T-cell (primary cell): ENCODE measurements around the gene DCTD. TPM values are rescaled to one million over a fixed set of nuclear protein-coding genes. Genes with fewer than 3 reads are reported as not detected.

Source experiments
- ATAC-seq, 4 experiments: fragments of 200-7000 bp in 3 of 4; fragments of 150-1000 bp in 1 of 4; cut with Tn5 transposase; replicated peaks in 1 of 4; 1 replicate in 3 of 4; 2 replicates in 1 of 4; pipeline ENCODE4 v1.10.0; 2021; ENCODE audit warnings: moderate library complexity in 3 of 4, mild to moderate bottlenecking in 2 of 4, moderate number of reproducible peaks in 1 of 4
- CTCF ChIA-PET, 2 donors: fragments of 300-600 bp; sonication (Branson Sonifier 250); formaldehyde crosslinking; loops; one replicate each; lab custom pipeline; 2022; ENCODE audit warnings: antibody characterized with exemption in 2 of 2; lab: Charles Lee
- POLR2A ChIA-PET, 2 donors: fragments of 300-600 bp; sonication (Branson Sonifier 250); formaldehyde crosslinking; loops; one replicate each; lab custom pipeline; 2022; ENCODE audit warnings: antibody characterized with exemption in 2 of 2; lab: Charles Lee
- DNase-seq, 35 experiments: peaks; one replicate each; pipeline versions ENCODE4 v3.0.0 to v3.0.0-alpha.2; 2013 to 2023
- H3K27ac ChIP-seq: one replicate; pipeline ENCODE4 v1.5.1; 2013; ENCODE audit warnings: low read length
- H3K27me3 ChIP-seq, 2 experiments: replicated peaks in 1 of 2; 1 replicate in 1 of 2; 2 replicates in 1 of 2; pipeline versions ENCODE4 v1.6.1 to v1.7.0; 2013; ENCODE audit warnings: low read length in 1 of 2, mixed read lengths in 1 of 2; ENCODE audit not compliant: control insufficient read depth in 2 of 2, insufficient read depth in 2 of 2; ENCODE audit errors: extremely low read depth in 1 of 2
- H3K36me3 ChIP-seq, 2 donors: 1 replicate in 1 of 2; 2 replicates in 1 of 2; pipeline versions ENCODE4 v1.6.1 to v1.7.0; 2013; ENCODE audit warnings: low read length in 1 of 2; ENCODE audit not compliant: control insufficient read depth in 2 of 2, insufficient read depth in 1 of 2; ENCODE audit errors: extremely low read depth in 1 of 2
- H3K4me1 ChIP-seq, 2 experiments: 1 replicate in 1 of 2; 2 replicates in 1 of 2; pipeline versions ENCODE4 v1.6.1 to v1.7.0; 2013; ENCODE audit warnings: low read length in 2 of 2, mixed read lengths in 1 of 2; ENCODE audit not compliant: insufficient read depth in 2 of 2, control insufficient read depth in 1 of 2; ENCODE audit errors: extremely low read depth in 1 of 2
- H3K4me3 ChIP-seq, 2 donors: 1 replicate in 1 of 2; 2 replicates in 1 of 2; pipeline versions ENCODE4 v1.5.1 to v1.7.0; 2013; ENCODE audit warnings: mild to moderate bottlenecking in 2 of 2, low read length in 1 of 2, moderate library complexity in 1 of 2; ENCODE audit not compliant: control insufficient read depth in 1 of 2; ENCODE audit errors: extremely low read depth in 1 of 2
- H3K9me3 ChIP-seq: 2 replicates; pipeline ENCODE4 v1.7.0; 2013
- H3K27ac Mint-ChIP-seq, 2 donors: one replicate each; pipeline ENCODE4 v1.8.0; 2020 to 2021; ENCODE audit warnings: mild to moderate bottlenecking in 2 of 2, mixed read lengths in 2 of 2
- H3K27me3 Mint-ChIP-seq, 2 donors: one replicate each; pipeline ENCODE4 v1.8.0; 2021 to 2022; ENCODE audit warnings: mixed read lengths in 2 of 2
- H3K36me3 Mint-ChIP-seq: one replicate; pipeline ENCODE4 v1.8.0; 2021; ENCODE audit warnings: mixed read lengths
- H3K4me1 Mint-ChIP-seq, 3 donors: one replicate each; pipeline ENCODE4 v1.8.0; 2020 to 2022; ENCODE audit warnings: mixed read lengths in 3 of 3, mild to moderate bottlenecking in 1 of 3
- H3K4me3 Mint-ChIP-seq, 3 donors: one replicate each; pipeline ENCODE4 v1.8.0; 2020 to 2022; ENCODE audit warnings: mild to moderate bottlenecking in 3 of 3, mixed read lengths in 3 of 3, moderate library complexity in 3 of 3
- H3K9me3 Mint-ChIP-seq, 3 donors: one replicate each; pipeline ENCODE4 v1.8.0; 2020 to 2022; ENCODE audit warnings: mixed read lengths in 3 of 3
- WGBS: methylation state at CpG from one replicate; pipeline ENCODE4 v1.1.5; 2013; ENCODE audit warnings: missing lambda C conversion rate; ENCODE audit not compliant: insufficient coverage; 5-methylcytosine and 5-hydroxymethylcytosine counted together
- total RNA-seq, 35 experiments: library from RNA in 6 of 35; stranded (reverse) in 6 of 35; fragments of 120-200 nt in 1 of 35; gene quantifications; one replicate each; pipeline versions ENCODE4 v1.2.1 to v1.2.4 and lab custom pipeline; 2013 to 2026

Gene DCTD
- total RNA-seq, 5 donors from 2014 or later (not counting 1 experiment from before 2014, with no cell fraction given): 55.3 to 78.7 (median 68.8) TPM

GRCh38 chr4:182873726-182874125 is 43.5 kb downstream of the DCTD start:
- Mint-ChIP-seq H3K27ac (no peak overlapping the region), H3K27me3 (no peaks in the 10 kb centered on the region), H3K36me3 (peaks cover 50% of the 10 kb centered on the region), H3K4me1 (no peaks in the 10 kb centered on the region), H3K9me3 (no peaks in the 10 kb centered on the region), H3K4me3 (no peak overlapping the region)
- WGBS: 95% methylated on average over 11 of the region's 13 CpGs
- Histone ChIP-seq H3K4me3 (no peak overlapping the region), H3K4me1 (no peaks in the 10 kb centered on the region), H3K9me3 (no peaks in the 10 kb centered on the region), H3K27me3 (no peaks in the 10 kb centered on the region), H3K27ac (no peak overlapping the region), H3K36me3 (peaks cover 6 to 14% of the 10 kb centered on the region in 2 donors)
- CTCF ChIA-PET: no interaction called here
- no peak for DNase-seq
- no peak for ATAC-seq
- POLR2A ChIA-PET: interaction anchor here in 1 of 2 donors (0.6 kb wide), 1 partner anchor 359 kb away, joined by 3 read pairs; no protein-coding TSS in a partner anchor

- no peak overlapping the region for H3K4me3 Mint-ChIP-seq
- H3K27ac Mint-ChIP-seq: no peak overlapping the region
- no peaks in the 10 kb centered on the region for H3K27me3 Mint-ChIP-seq
- H3K36me3 ChIP-seq: peaks cover 6 to 14% of the 10 kb centered on the region in 2 donors
- no peaks in the 10 kb centered on the region for H3K9me3 ChIP-seq
- POLR2A ChIA-PET: interaction anchor here in 1 of 2 donors (0.6 kb wide), 1 partner anchor 359 kb away, joined by 3 read pairs; no protein-coding TSS in a partner anchor
- no peaks in the 10 kb centered on the region for H3K9me3 Mint-ChIP-seq
- CTCF ChIA-PET: no interaction called here
- H3K4me1 Mint-ChIP-seq: no peaks in the 10 kb centered on the region
- H3K27me3 ChIP-seq: no peaks in the 10 kb centered on the region
- H3K4me3 ChIP-seq: no peak overlapping the region
- DNase-seq (no peak), ATAC-seq (no peak)
- no peak overlapping the region for H3K27ac ChIP-seq
- 97% methylated on average over 8 of the region's 15 CpGs for WGBS
- peaks cover 50% of the 10 kb centered on the region for H3K36me3 Mint-ChIP-seq
- H3K4me1 ChIP-seq: no peaks in the 10 kb centered on the region
Measured at GRCh38 chr4:182873289-182873688, 43.9 kb downstream of the DCTD start.

- H3K4me3 Mint-ChIP-seq: no peak overlapping the region
- peaks cover 6 to 14% of the 10 kb centered on the region in 2 donors for H3K36me3 ChIP-seq
- no peak for ATAC-seq
- no peaks in the 10 kb centered on the region for H3K9me3 Mint-ChIP-seq
- H3K4me3 ChIP-seq: no peak overlapping the region
- no peak for DNase-seq
- no peak overlapping the region for H3K27ac Mint-ChIP-seq
- H3K27ac ChIP-seq: no peak overlapping the region
- no peaks in the 10 kb centered on the region for H3K9me3 ChIP-seq
- CTCF ChIA-PET: no interaction called here
- peaks cover 49% of the 10 kb centered on the region for H3K36me3 Mint-ChIP-seq
- no peaks in the 10 kb centered on the region for H3K4me1 Mint-ChIP-seq
- POLR2A ChIA-PET: interaction anchor here in 1 of 2 donors (0.6 kb wide), 1 partner anchor 358 kb away, joined by 3 read pairs; no protein-coding TSS in a partner anchor
- H3K27me3 Mint-ChIP-seq: no peaks in the 10 kb centered on the region
- H3K4me1 ChIP-seq: no peaks in the 10 kb centered on the region
- WGBS: over 99% methylated on average over 10 of the region's 13 CpGs
- no peaks in the 10 kb centered on the region for H3K27me3 ChIP-seq
Measured at GRCh38 chr4:182872886-182873285, 44.3 kb downstream of the DCTD start.

- peaks cover 41% of the 10 kb centered on the region for H3K36me3 Mint-ChIP-seq
- H3K27ac Mint-ChIP-seq: no peak overlapping the region
- Histone ChIP-seq H3K4me1 (no peaks in the 10 kb centered on the region), H3K36me3 (peaks cover 6 to 10% of the 10 kb centered on the region in 2 donors), H3K9me3 (no peaks in the 10 kb centered on the region), H3K4me3 (no peak overlapping the region), H3K27me3 (no peaks in the 10 kb centered on the region), H3K27ac (no peak overlapping the region)
- POLR2A ChIA-PET: no interaction called here
- no peak for DNase-seq
- CTCF ChIA-PET: no interaction called here
- no peaks in the 10 kb centered on the region for H3K9me3 Mint-ChIP-seq
- H3K27me3 Mint-ChIP-seq: no peaks in the 10 kb centered on the region
- no peaks in the 10 kb centered on the region for H3K4me1 Mint-ChIP-seq
- no peak for ATAC-seq
- no peak overlapping the region for H3K4me3 Mint-ChIP-seq
- 75% methylated on average over 8 of the region's 9 CpGs for WGBS
Measured at GRCh38 chr4:182871616-182872015, 45.6 kb downstream of the DCTD start.

- peaks cover 27% of the 10 kb centered on the region for H3K36me3 Mint-ChIP-seq
- no peaks in the 10 kb centered on the region for H3K9me3 ChIP-seq
- no peak overlapping the region for H3K27ac ChIP-seq
- H3K4me1 ChIP-seq: no peaks in the 10 kb centered on the region
- ChIA-PET POLR2A (no interaction called here), CTCF (no interaction called here)
- no peaks in the 10 kb centered on the region for H3K9me3 Mint-ChIP-seq
- no peak overlapping the region for H3K4me3 Mint-ChIP-seq
- no peaks in the 10 kb centered on the region for H3K27me3 ChIP-seq
- no peak for ATAC-seq
- peaks cover 3 to 9% of the 10 kb centered on the region in 2 donors for H3K36me3 ChIP-seq
- no peaks in the 10 kb centered on the region for H3K27me3 Mint-ChIP-seq
- H3K4me3 ChIP-seq: no peak overlapping the region
- H3K27ac Mint-ChIP-seq: no peak overlapping the region
- DNase-seq: no peak
- 87% methylated on average over 3 of the region's 4 CpGs for WGBS
- H3K4me1 Mint-ChIP-seq: no peaks in the 10 kb centered on the region
Measured at GRCh38 chr4:182869697-182870096, 47.5 kb downstream of the DCTD start.

- no peak overlapping the region for H3K4me3 ChIP-seq
- no peak for ATAC-seq
- H3K36me3 ChIP-seq: peaks cover 0 to 3% of the 10 kb centered on the region in 2 donors
- H3K4me3 Mint-ChIP-seq: no peak overlapping the region
- no peaks in the 10 kb centered on the region for H3K9me3 Mint-ChIP-seq
- POLR2A ChIA-PET: no interaction called here
- H3K27me3 ChIP-seq: peaks cover 0 to 3% of the 10 kb centered on the region in 2 experiments
- no peak overlapping the region for H3K27ac Mint-ChIP-seq
- H3K27me3 Mint-ChIP-seq: no peaks in the 10 kb centered on the region
- no peaks in the 10 kb centered on the region for H3K9me3 ChIP-seq
- H3K4me1 Mint-ChIP-seq: no peaks in the 10 kb centered on the region
- no peak overlapping the region for H3K27ac ChIP-seq
- peaks cover 6% of the 10 kb centered on the region for H3K36me3 Mint-ChIP-seq
- no CpG with 5 or more reads among the region's 5 CpGs for WGBS
- CTCF ChIA-PET: no interaction called here
- H3K4me1 ChIP-seq: no peaks in the 10 kb centered on the region
- DNase-seq: no peak
Measured at GRCh38 chr4:182866746-182867145, 50.4 kb downstream of the DCTD start.

GRCh38 chr4:182863501-182863900 is 53.7 kb downstream of the DCTD start:
- 55% methylated on average over 6 of the region's 6 CpGs for WGBS
- H3K4me1 Mint-ChIP-seq: no peaks in the 10 kb centered on the region
- H3K36me3 Mint-ChIP-seq: peaks cover 7% of the 10 kb centered on the region
- CTCF ChIA-PET: no interaction called here
- no peak for ATAC-seq
- DNase-seq: no peak
- peaks cover 4 to 6% (median 6%) of the 10 kb centered on the region in 3 donors for H3K9me3 Mint-ChIP-seq
- no peak overlapping the region for H3K27ac Mint-ChIP-seq
- no peaks in the 10 kb centered on the region for H3K27me3 Mint-ChIP-seq
- Histone ChIP-seq H3K27me3 (peaks cover 0 to 3% of the 10 kb centered on the region in 2 experiments), H3K9me3 (no peaks in the 10 kb centered on the region), H3K4me1 (no peaks in the 10 kb centered on the region), H3K4me3 (no peak overlapping the region), H3K27ac (no peak overlapping the region), H3K36me3 (no peaks in the 10 kb centered on the region)
- POLR2A ChIA-PET: no interaction called here
- no peak overlapping the region for H3K4me3 Mint-ChIP-seq
